Trophoblast cell (in vitro differentiated cells and primary cell): ENCODE data around the gene RASSF8.

Source experiments
- DNase-seq, 2 donors: peaks; one replicate each; pipeline ENCODE4 v3.0.0-alpha.2; 2016
- H2AFZ ChIP-seq: 2 replicates; pipeline ENCODE4 v1.6.1; 2013; ENCODE audit warnings: low read length, moderate library complexity, mild to moderate bottlenecking; ENCODE audit not compliant: insufficient read depth, poor library complexity
- H2AK5ac ChIP-seq: 2 replicates; pipeline ENCODE4 v1.6.1; 2013; ENCODE audit warnings: mild to moderate bottlenecking, low read length
- H2BK120ac ChIP-seq: 2 replicates; pipeline ENCODE4 v1.6.1; 2013; ENCODE audit warnings: low read length, mild to moderate bottlenecking, moderate library complexity; ENCODE audit not compliant: insufficient read depth, poor library complexity
- H2BK12ac ChIP-seq: 2 replicates; pipeline ENCODE4 v1.6.1; 2013; ENCODE audit warnings: mild to moderate bottlenecking, low read length, moderate library complexity
- H2BK5ac ChIP-seq: 2 replicates; pipeline ENCODE4 v1.6.1; 2013; ENCODE audit warnings: low read length, low read depth, moderate library complexity, mild to moderate bottlenecking; ENCODE audit not compliant: poor library complexity
- H3K14ac ChIP-seq: 2 replicates; pipeline ENCODE4 v1.6.1; 2013; ENCODE audit warnings: mild to moderate bottlenecking, low read length
- H3K18ac ChIP-seq: 2 replicates; pipeline ENCODE4 v1.6.1; 2013; ENCODE audit warnings: mild to moderate bottlenecking, low read length
- H3K23ac ChIP-seq: 2 replicates; pipeline ENCODE4 v1.6.1; 2013; ENCODE audit warnings: low read length
- H3K27ac ChIP-seq: 2 replicates; pipeline ENCODE4 v1.5.1; 2013; ENCODE audit warnings: low read depth, mild to moderate bottlenecking, inconsistent platforms, low read length, moderate library complexity
- H3K27me3 ChIP-seq: 2 replicates; pipeline ENCODE4 v1.6.1; 2013; ENCODE audit warnings: inconsistent platforms, mild to moderate bottlenecking, low read length, moderate library complexity; ENCODE audit not compliant: insufficient read depth
- H3K36me3 ChIP-seq, 2 experiments: 1 replicate in 1 of 2; 2 replicates in 1 of 2; pipeline ENCODE4 v1.6.1; 2013; ENCODE audit warnings: low read length in 2 of 2, mild to moderate bottlenecking in 2 of 2, moderate library complexity in 1 of 2; ENCODE audit not compliant: insufficient read depth in 2 of 2, control insufficient read depth in 1 of 2
- H3K4ac ChIP-seq: 2 replicates; pipeline ENCODE4 v1.6.1; 2013; ENCODE audit warnings: low read depth, mild to moderate bottlenecking, low read length, moderate library complexity
- H3K4me1 ChIP-seq, 2 experiments: 1 replicate in 1 of 2; 2 replicates in 1 of 2; pipeline ENCODE4 v1.6.1; 2013; ENCODE audit warnings: low read length in 2 of 2, mild to moderate bottlenecking in 2 of 2, moderate library complexity in 1 of 2; ENCODE audit not compliant: insufficient read depth in 2 of 2, control insufficient read depth in 1 of 2
- H3K4me2 ChIP-seq: 2 replicates; pipeline ENCODE4 v1.6.1; 2013; ENCODE audit warnings: inconsistent platforms, mild to moderate bottlenecking, low read length, moderate library complexity
- H3K4me3 ChIP-seq: 2 replicates; pipeline ENCODE4 v1.5.1; 2013; ENCODE audit warnings: mild to moderate bottlenecking, low read depth, low read length, inconsistent platforms
- H3K79me1 ChIP-seq: one replicate; pipeline ENCODE4 v1.6.1; 2013; ENCODE audit warnings: low read length
- H3K79me2 ChIP-seq: 2 replicates; pipeline ENCODE4 v1.6.1; 2013; ENCODE audit warnings: low read length, mild to moderate bottlenecking; ENCODE audit not compliant: control insufficient read depth, insufficient read depth, poor library complexity
- H3K9ac ChIP-seq: 2 replicates; pipeline ENCODE4 v1.6.1; 2013; ENCODE audit warnings: mild to moderate bottlenecking, low read length
- H3K9me3 ChIP-seq: 2 replicates; pipeline ENCODE4 v1.6.1; 2013; ENCODE audit warnings: low read depth, mild to moderate bottlenecking, control low read depth, inconsistent platforms, low read length; ENCODE audit not compliant: insufficient read depth
- H4K12ac ChIP-seq: 2 replicates; pipeline ENCODE4 v1.6.1; 2013; ENCODE audit warnings: low read depth, mild to moderate bottlenecking, low read length, moderate library complexity
- H4K8ac ChIP-seq: 2 replicates; pipeline ENCODE4 v1.6.1; 2013; ENCODE audit warnings: low read depth, mild to moderate bottlenecking, low read length, moderate library complexity
- H4K91ac ChIP-seq: one replicate; pipeline ENCODE4 v1.6.1; 2013; ENCODE audit warnings: low read depth, mild to moderate bottlenecking, low read length, moderate library complexity
- WGBS: extraction: QIAGEN DNeasy Blood & Tissue Kit; methylation state at CpG from one replicate; pipeline ENCODE4 v1.1.7; 2013; ENCODE audit warnings: missing lambda C conversion rate; ENCODE audit not compliant: insufficient read length, insufficient coverage; ENCODE audit errors: extremely low coverage; 5-methylcytosine and 5-hydroxymethylcytosine counted together

Gene RASSF8

DNA sequence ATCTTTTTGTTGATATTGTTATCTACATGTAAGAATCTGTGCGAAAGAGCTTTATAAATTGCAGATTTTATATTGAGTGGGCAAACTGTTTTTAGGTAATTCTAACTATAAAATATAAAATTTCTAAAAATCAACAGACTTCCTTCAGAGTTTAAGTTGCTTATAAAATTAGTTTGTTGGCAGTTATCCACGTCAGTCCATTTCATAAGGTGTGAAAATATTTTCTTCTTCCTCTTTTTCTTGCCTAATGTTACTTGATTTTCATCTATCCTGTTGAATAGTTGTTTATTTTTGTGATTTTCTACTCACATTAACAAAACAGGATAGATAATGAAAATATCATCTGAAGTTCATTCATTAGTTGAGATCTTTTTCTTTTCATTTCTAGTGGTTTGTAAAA is 58.0 kb downstream of the RASSF8 start:
- Histone ChIP-seq H3K14ac (no peak overlapping the region), H2AK5ac (no peak overlapping the region), H3K4me1 (no peaks in the 10 kb centered on the region), H3K79me2 (no peaks in the 10 kb centered on the region), H3K27ac (no peak overlapping the region), H3K27me3 (no peaks in the 10 kb centered on the region), H2AFZ (no peak overlapping the region), H3K4me2 (no peak overlapping the region), H2BK12ac (no peak overlapping the region), H4K12ac (no peak overlapping the region), H3K9me3 (peaks cover 3% of the 10 kb centered on the region), H2BK120ac (no peak overlapping the region), H4K8ac (no peak overlapping the region), H4K91ac (no peak overlapping the region), H3K4ac (no peak overlapping the region), H3K18ac (no peak overlapping the region), H3K23ac (no peak overlapping the region), H3K79me1 (no peaks in the 10 kb centered on the region), H2BK5ac (no peak overlapping the region), H3K9ac (no peak overlapping the region), H3K4me3 (no peak overlapping the region), H3K36me3 (no peaks in the 10 kb centered on the region)
- no CpG with 5 or more reads among the region's 2 CpGs for WGBS
- no peak for DNase-seq

- H3K4me2 ChIP-seq = peak overlapping the region; percentile 38
- peak overlapping the region; percentile 51 for H2BK120ac ChIP-seq
- H3K4me1 ChIP-seq = no peaks in the 10 kb centered on the region
- peaks cover 3% of the 10 kb centered on the region for H3K9me3 ChIP-seq
- no peak overlapping the region for H4K91ac ChIP-seq
- H2BK5ac ChIP-seq = no peak overlapping the region
- WGBS = no CpG with 5 or more reads among the region's 4 CpGs
- no peak overlapping the region for H2BK12ac ChIP-seq
- H3K14ac ChIP-seq = no peak overlapping the region
- peak overlapping the region; percentile 12 for H3K4ac ChIP-seq
- H3K79me2 ChIP-seq = no peaks in the 10 kb centered on the region
- no peak overlapping the region for H4K12ac ChIP-seq
- H3K23ac ChIP-seq = no peak overlapping the region
- H3K27me3 ChIP-seq = no peaks in the 10 kb centered on the region
- peak overlapping the region; percentile 90 for H3K18ac ChIP-seq
- no peaks in the 10 kb centered on the region for H3K79me1 ChIP-seq
- peak; percentile 13 to 50 for DNase-seq
- H3K27ac ChIP-seq = no peak overlapping the region
- no peak overlapping the region for H2AK5ac ChIP-seq
- H3K36me3 ChIP-seq = no peaks in the 10 kb centered on the region
- H2AFZ ChIP-seq = no peak overlapping the region
- no peak overlapping the region for H4K8ac ChIP-seq
- H3K4me3 ChIP-seq = no peak overlapping the region
- H3K9ac ChIP-seq = no peak overlapping the region
Observed at GRCh38 chr12:26017484-26018211, 59.2 kb downstream of the RASSF8 start.

DNA sequence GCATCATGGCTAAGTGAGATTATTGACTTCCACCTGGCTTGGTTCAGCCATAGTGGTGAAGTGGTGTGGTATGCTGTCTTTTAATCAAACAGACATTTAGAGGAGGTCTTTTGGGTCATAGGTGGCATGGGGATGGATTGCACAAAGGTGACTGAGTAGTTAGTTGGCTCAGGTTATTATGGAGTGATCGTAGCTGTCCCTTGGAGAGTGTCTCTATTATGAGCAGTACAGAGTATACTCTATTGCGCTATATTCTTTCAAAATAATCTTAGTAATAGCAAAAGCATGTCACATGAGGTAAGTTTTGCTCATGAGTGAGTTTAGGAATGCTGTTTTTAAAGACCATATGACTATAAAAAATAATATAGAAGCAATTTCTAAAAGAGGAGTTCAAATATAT is 60.4 kb downstream of the RASSF8 start:
- Histone ChIP-seq H3K4ac (peak overlapping the region; percentile 40), H3K23ac (no peak overlapping the region), H3K27me3 (no peaks in the 10 kb centered on the region), H3K9ac (no peak overlapping the region), H4K12ac (no peak overlapping the region), H2BK120ac (no peak overlapping the region), H3K9me3 (peaks cover 1% of the 10 kb centered on the region), H4K8ac (no peak overlapping the region), H3K14ac (no peak overlapping the region), H3K4me1 (no peaks in the 10 kb centered on the region), H4K91ac (no peak overlapping the region), H3K18ac (no peak overlapping the region), H3K27ac (no peak overlapping the region), H3K79me2 (no peaks in the 10 kb centered on the region), H3K4me2 (no peak overlapping the region), H2AFZ (no peak overlapping the region), H3K4me3 (no peak overlapping the region), H2BK5ac (no peak overlapping the region), H3K79me1 (no peaks in the 10 kb centered on the region), H2AK5ac (no peak overlapping the region), H2BK12ac (no peak overlapping the region), H3K36me3 (no peaks in the 10 kb centered on the region)
- peak; percentile 42 to 71 for DNase-seq
- WGBS = no CpG with 5 or more reads among the region's 2 CpGs

DNA sequence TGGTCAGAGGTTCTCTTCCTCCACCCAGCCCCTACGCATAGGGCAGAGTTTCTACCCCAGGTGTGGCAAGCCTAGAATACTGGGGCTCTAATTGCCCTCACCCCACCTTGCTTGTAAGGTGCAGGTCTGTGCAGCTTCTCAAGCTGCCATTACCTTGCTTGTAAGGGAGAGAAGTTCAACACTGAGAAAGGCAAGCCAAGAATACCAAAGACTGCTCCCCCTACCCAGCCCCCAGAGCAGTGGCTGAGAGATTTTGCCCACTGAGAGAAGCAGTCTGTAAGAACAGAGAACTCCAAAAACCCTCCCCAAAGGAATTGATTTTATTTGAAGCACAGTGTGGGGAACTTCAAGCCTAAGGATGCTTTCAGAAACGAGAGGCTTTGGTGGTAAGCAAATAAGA is 63.1 kb downstream of the RASSF8 start:
- no peak overlapping the region for H4K8ac ChIP-seq
- H3K4me2 ChIP-seq = no peak overlapping the region
- DNase-seq = no peak
- H3K9ac ChIP-seq = no peak overlapping the region
- no peak overlapping the region for H3K18ac ChIP-seq
- H3K27ac ChIP-seq = no peak overlapping the region
- no peak overlapping the region for H2BK120ac ChIP-seq
- no peak overlapping the region for H4K12ac ChIP-seq
- H3K14ac ChIP-seq = no peak overlapping the region
- no peak overlapping the region for H2BK12ac ChIP-seq
- no peak overlapping the region for H2BK5ac ChIP-seq
- no peaks in the 10 kb centered on the region for H3K79me2 ChIP-seq
- no peak overlapping the region for H2AFZ ChIP-seq
- WGBS = no CpG with 5 or more reads among the region's 2 CpGs
- H3K9me3 ChIP-seq = peaks cover 1% of the 10 kb centered on the region
- H3K79me1 ChIP-seq = no peaks in the 10 kb centered on the region
- H2AK5ac ChIP-seq = no peak overlapping the region
- no peak overlapping the region for H3K23ac ChIP-seq
- H3K36me3 ChIP-seq = no peaks in the 10 kb centered on the region
- H3K4me1 ChIP-seq = no peaks in the 10 kb centered on the region
- no peak overlapping the region for H4K91ac ChIP-seq
- H3K4ac ChIP-seq = no peak overlapping the region
- no peaks in the 10 kb centered on the region for H3K27me3 ChIP-seq
- H3K4me3 ChIP-seq = no peak overlapping the region
